Suprapubic skin (tissue), 4 donors: Measurements from ENCODE around the gene WDR36. TPM values are rescaled to one million over a fixed set of nuclear protein-coding genes. Genes with fewer than 3 reads are reported as not detected.

Experiments used
- DNase-seq, 2 donors: peaks; one replicate each; pipeline ENCODE4 v3.0.0-alpha.2; 2019; ENCODE audit warnings: low spot score in 2 of 2
- H3K27ac ChIP-seq: fragments of 200-600 bp; sonication (generic); one replicate; pipeline ENCODE4 v1.5.1; 2019
- H3K27me3 ChIP-seq: fragments of 200-600 bp; sonication (generic); one replicate; pipeline ENCODE4 v1.5.1; 2019
- H3K36me3 ChIP-seq: fragments of 200-600 bp; sonication (generic); one replicate; pipeline ENCODE4 v1.5.1; 2019
- H3K4me1 ChIP-seq: fragments of 200-600 bp; sonication (generic); one replicate; pipeline ENCODE4 v1.5.1; 2019
- H3K4me3 ChIP-seq: fragments of 200-600 bp; sonication (generic); one replicate; pipeline ENCODE4 v1.5.1; 2019; ENCODE audit warnings: mild to moderate bottlenecking
- H3K9me3 ChIP-seq: fragments of 200-600 bp; sonication (generic); one replicate; pipeline ENCODE4 v1.5.1; 2019
- CTCF ChIP-seq, 2 donors: fragments of 200-600 bp in 1 of 2; fragments of 450-650 bp in 1 of 2; sonication (generic) in 1 of 2; IDR thresholded peaks; one replicate each; pipeline ENCODE4 v1.5.1; 2016 to 2019; ENCODE audit warnings: antibody characterized with exemption in 2 of 2, mild to moderate bottlenecking in 1 of 2, moderate library complexity in 1 of 2
- EP300 ChIP-seq: sonication (generic); formaldehyde crosslinking; IDR thresholded peaks from one replicate; pipeline ENCODE4 v1.6.1; 2017; ENCODE audit warnings: antibody characterized with exemption
- POLR2A ChIP-seq, 2 donors: fragments of 450-650 bp; IDR thresholded peaks; one replicate each; pipeline ENCODE4 v1.6.1; 2017; ENCODE audit warnings: antibody characterized with exemption in 2 of 2, mild to moderate bottlenecking in 2 of 2, moderate library complexity in 2 of 2
- POLR2AphosphoS5 ChIP-seq, 3 donors: sonication (generic); formaldehyde crosslinking; IDR thresholded peaks; one replicate each; pipeline ENCODE4 v1.6.1; 2017; ENCODE audit warnings: antibody characterized with exemption in 3 of 3
- WGBS: methylation state at CpG from one replicate; pipeline ENCODE4 v1.1.5; 2018; 5-methylcytosine and 5-hydroxymethylcytosine counted together
- total RNA-seq, 4 donors: library from RNA; depleted of rRNA; stranded (reverse); fragments of >200 nt; gene quantifications; one replicate each; pipeline ENCODE4 v1.1.0, GENCODE V29; 2016

WDR36 gene
- total RNA-seq, 4 donors from 2014 or later: 20.0 to 32.2 (median 26.2) TPM

- Histone ChIP-seq H3K9me3 (no peaks in the 10 kb centered on the region), H3K36me3 (peaks cover 45% of the 10 kb centered on the region), H3K27ac (no peak overlapping the region), H3K4me3 (no peak overlapping the region), H3K27me3 (no peaks in the 10 kb centered on the region), H3K4me1 (no peaks in the 10 kb centered on the region)
- TF ChIP-seq CTCF (IDR thresholded peaks at IDR 0.05): no peak
- TF ChIP-seq EP300: no peak
- TF ChIP-seq POLR2A (IDR thresholded peaks at IDR 0.05): no peak
- no peak for TF ChIP-seq POLR2AphosphoS5 (IDR thresholded peaks at IDR 0.05)
- 72% methylated on average over 1 of the region's 1 CpG for WGBS
- no peak for DNase-seq
Observed at GRCh38 chr5:111117136-111117535, 25.0 kb downstream of the WDR36 start.

- no peak overlapping the region for H3K4me3 ChIP-seq
- no peak for TF ChIP-seq POLR2AphosphoS5 (IDR thresholded peaks at IDR 0.05)
- no peak for TF ChIP-seq POLR2A (IDR thresholded peaks at IDR 0.05)
- TF ChIP-seq CTCF (IDR thresholded peaks at IDR 0.05): no peak
- no peak for TF ChIP-seq EP300
- no peaks in the 10 kb centered on the region for H3K4me1 ChIP-seq
- H3K27me3 ChIP-seq: no peaks in the 10 kb centered on the region
- H3K27ac ChIP-seq: no peak overlapping the region
- DNase-seq: no peak
- no peaks in the 10 kb centered on the region for H3K9me3 ChIP-seq
- 82% methylated on average over 2 of the region's 2 CpGs for WGBS
- H3K36me3 ChIP-seq: peaks cover 60% of the 10 kb centered on the region
Observed at GRCh38 chr5:111119221-111119620, 27.1 kb downstream of the WDR36 start.

GRCh38 chr5:111119856-111120255 is 27.7 kb downstream of the WDR36 start:
- Histone ChIP-seq H3K9me3 (no peaks in the 10 kb centered on the region), H3K27ac (no peak overlapping the region), H3K27me3 (no peaks in the 10 kb centered on the region), H3K4me1 (no peaks in the 10 kb centered on the region), H3K36me3 (peaks cover 64% of the 10 kb centered on the region), H3K4me3 (no peak overlapping the region)
- 80% methylated on average over 2 of the region's 2 CpGs for WGBS
- no peak for DNase-seq
- TF ChIP-seq CTCF (IDR thresholded peaks at IDR 0.05): no peak
- TF ChIP-seq EP300: no peak
- TF ChIP-seq POLR2A (IDR thresholded peaks at IDR 0.05): no peak
- TF ChIP-seq POLR2AphosphoS5 (IDR thresholded peaks at IDR 0.05): no peak

- Histone ChIP-seq H3K27ac (no peak overlapping the region), H3K4me3 (no peak overlapping the region), H3K36me3 (peaks cover 75% of the 10 kb centered on the region), H3K4me1 (no peaks in the 10 kb centered on the region), H3K9me3 (no peaks in the 10 kb centered on the region), H3K27me3 (no peaks in the 10 kb centered on the region)
- WGBS: 90% methylated on average over 2 of the region's 2 CpGs
- DNase-seq: no peak
- TF ChIP-seq POLR2AphosphoS5 (IDR thresholded peaks at IDR 0.05): no peak
- TF ChIP-seq CTCF (IDR thresholded peaks at IDR 0.05): no peak
- no peak for TF ChIP-seq POLR2A (IDR thresholded peaks at IDR 0.05)
- TF ChIP-seq EP300: no peak
Observed at GRCh38 chr5:111120911-111121310, 28.8 kb downstream of the WDR36 start.

- H3K4me3 ChIP-seq: no peak overlapping the region
- H3K27ac ChIP-seq: no peak overlapping the region
- no peaks in the 10 kb centered on the region for H3K9me3 ChIP-seq
- TF ChIP-seq POLR2AphosphoS5 (IDR thresholded peaks at IDR 0.05): no peak
- no peak for TF ChIP-seq EP300
- no peak for TF ChIP-seq CTCF (IDR thresholded peaks at IDR 0.05)
- no peak for TF ChIP-seq POLR2A (IDR thresholded peaks at IDR 0.05)
- no peaks in the 10 kb centered on the region for H3K27me3 ChIP-seq
- no peaks in the 10 kb centered on the region for H3K4me1 ChIP-seq
- H3K36me3 ChIP-seq: peaks cover 85% of the 10 kb centered on the region
- no peak for DNase-seq
Observed at GRCh38 chr5:111121926-111122325, 29.8 kb downstream of the WDR36 start.
